ENCODE results near the gene BBS9.
"Not testable (repeated sequence)": the region's sequence is repeated elsewhere in the genome, so short reads cannot be mapped to it uniquely, and the experiment has no call there.

BBS9 gene

DNA sequence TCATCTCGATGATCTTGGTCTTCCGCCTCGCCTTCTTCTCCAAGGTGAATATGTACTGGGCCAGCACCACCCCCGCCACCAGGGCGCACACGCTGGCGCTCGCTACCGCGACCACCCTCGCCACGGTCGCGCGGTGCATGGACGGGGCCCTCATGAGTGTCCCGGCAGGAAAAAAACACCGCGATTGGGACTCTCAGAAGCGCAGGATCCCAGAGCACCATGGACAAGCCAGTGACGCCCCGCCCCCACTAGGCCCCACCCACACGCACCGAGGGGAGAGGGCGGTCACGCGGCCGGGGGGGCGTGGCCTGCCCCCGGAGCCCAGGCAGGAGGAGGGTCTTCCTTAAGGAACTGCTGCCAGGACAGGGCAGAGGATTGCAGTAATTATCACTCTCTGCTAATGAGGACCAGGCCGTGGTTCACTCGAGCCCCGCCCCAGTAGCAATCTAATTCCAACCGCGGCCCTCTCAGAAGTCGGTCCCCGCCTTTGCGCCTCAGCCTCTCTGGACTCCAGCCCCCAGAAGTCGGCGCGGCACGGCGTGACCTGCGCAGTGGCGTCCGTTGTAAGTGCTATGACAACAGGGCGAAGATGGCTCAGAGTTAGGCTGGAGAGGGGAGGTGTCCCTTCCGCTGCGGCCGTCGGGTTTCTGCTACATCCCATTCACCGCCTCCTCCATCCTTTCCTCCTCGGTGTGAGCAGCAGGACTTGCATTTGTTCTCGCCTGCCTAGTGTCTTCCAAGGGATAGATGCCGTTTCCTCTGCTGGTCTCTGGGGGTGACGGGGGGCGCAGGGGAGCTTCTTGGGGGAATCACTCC, at the start of gene BBS9:
Gene BBS9 (plus strand): TSS at position 575 of the 816 bp plus-strand sequence. CDS start 16,689 bp downstream, outside the sequence.
- DNase-seq, result peak; percentile 95

DNA sequence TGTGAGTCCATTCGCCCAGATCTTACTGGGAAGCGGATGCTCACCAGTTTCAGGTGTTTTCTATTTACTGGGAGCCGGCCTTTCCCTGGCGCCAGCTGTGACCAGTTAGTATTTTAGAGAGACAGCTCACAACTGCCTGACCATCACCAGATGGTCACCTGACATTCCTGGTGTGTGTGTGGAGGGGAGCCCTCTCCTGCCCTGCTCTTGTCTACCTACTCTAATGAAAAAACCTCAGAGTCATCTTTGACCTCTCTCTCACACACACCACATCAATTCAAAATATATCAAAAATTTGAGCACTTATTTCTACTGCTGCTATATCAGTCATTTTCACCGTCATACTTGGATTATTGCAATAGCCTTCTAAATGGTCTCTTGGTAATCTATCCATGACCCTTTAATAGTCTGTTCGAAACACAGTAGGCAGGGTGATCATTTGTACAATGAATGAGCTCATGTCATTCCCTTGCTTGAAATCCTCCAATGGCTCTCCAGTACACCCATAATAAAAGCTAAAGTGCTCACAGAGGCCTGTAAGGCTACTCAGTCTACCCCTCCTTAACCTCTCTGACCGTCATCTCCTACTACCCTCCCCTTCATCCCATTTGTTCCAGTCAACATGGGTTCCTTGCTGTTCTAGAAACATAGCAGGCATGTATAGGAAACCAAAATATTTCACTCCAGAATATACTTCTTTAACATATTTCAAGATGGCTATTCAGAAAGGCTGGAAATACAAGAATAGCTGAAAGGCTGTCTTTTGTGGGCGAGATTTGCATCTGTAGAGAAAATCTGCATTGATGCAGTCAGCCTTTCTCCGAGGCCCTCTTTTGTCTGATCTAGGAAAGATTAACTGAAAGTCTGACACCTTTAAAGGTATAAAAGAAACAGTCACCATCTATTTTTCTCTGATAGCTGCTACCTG, 49.3 kb upstream of the BBS9 start:
- no peak for DNase-seq

DNA sequence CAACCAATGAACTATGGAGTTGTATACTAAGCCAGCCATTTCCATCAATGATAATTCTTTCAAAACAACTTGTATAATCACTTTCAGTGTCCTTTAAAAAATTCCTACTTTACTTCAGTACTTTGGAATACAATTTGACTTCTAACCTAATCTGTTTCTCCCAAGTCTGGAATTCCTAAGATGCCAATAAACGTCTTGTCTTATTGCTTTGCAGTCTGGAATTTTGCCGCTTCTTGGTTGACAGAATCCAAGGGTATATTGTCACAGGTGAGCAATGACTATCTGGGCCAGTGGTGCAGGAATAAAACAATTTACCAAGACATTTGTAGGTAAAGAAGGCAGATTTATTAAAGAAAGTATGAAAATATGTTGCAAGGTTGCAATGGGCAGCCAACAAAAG, 42.0 kb upstream of the BBS9 start:
- DNase-seq, result no peak

DNA sequence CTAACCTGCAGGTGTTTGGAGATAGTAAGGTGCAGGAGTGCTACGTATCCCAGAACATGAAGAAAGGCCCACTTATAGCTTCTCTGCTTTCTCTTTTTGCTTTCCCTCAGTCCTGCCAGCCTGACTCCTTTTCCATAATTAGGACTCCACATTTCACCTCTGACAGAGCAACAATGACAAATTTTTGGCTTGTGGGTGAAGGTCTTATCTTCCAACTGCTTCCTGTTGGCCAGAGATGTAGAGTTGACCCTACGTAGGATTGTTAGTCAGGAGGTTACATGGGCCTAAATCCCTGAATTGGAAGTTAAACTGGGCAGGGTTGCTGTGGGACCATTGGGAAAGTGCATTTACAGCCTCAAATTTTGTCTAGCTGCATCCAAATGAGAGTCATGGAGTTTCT, 41.5 kb upstream of the BBS9 start:
- DNase-seq, result no peak

DNA sequence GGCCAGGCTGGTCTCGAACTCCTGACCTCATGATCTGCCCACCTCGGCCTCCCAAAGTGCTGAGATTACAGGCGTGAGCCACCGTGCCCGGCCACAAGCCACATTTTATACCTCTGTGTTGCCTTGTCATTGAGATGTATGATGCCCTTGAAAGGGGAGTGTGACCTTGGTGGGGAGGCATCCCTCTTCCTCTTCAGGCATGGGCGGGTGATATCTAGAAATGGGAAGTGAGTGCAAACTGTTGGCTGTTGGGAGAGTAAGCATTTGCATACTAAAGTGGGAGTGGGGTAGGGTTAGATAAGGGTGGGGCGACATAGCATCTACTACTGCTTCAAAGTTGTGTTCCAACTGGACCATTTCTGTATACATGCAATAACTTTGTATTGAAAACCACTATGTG, 40.2 kb upstream of the BBS9 start:
- DNase-seq, result no peak

DNA sequence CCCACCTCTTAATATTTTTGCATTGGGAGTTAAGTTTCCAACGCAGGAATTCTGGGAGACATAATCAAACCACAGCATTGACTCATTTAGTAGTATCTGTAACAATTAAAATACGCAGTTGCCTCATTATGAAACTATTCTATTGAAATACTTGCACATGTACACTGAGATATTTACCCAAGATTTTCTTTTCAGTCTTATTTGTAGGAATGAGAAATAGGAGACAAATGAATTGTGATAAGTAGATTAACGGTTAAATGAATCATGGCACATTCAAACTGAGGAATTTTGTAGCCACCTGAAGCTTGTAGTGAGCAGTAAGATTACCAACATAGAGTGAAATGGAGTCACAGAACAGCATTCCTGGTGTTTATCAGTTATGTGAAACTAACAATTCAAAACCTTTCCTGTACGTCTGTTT, 38.2 kb upstream of the BBS9 start:
- DNase-seq, result no peak

DNA sequence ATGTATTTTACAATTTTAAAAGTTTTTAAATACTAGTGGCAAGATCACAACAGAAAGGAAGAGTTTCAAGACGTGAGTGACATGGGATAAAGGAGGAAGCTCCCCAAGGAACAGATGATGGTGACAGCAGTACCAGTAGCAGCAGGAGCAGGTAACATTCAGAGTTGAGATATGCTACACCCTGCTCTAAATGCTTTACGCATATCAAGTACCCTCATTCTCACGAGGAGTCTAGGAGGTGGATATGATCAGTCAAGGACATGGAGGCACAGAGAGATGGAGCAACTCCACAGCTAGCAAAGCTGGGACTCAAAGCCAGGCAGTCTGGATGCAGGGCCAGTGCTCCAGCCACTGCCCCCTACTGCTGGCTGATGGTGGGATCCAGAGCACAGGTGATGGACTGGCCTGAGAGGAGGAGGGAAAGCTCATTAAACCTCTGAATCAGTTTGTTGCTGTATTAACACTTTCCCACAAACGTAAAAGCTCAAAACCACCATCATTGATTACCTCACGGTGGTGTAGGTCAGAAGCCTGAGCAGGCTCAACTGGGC, 37.6 kb upstream of the BBS9 start:
- no peak for DNase-seq

DNA sequence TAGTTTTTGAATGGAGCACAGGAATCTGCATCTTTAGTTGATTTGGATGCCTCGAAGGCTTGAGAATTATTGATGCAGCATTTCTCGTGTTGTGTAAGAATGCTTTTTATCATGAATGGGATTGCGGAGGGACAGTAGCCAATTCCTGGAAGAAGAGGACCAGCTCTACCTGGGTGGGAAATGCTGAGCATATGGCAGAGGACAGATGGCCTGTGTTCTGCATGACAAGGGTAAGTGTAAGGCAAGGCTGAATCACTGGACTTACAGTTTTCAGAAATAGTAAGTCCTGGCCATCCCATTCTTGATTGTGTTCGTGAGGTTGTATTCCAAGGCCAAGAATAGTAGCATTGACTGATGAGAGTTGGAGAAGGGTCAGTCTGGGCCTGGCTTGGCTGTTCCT, 36.1 kb upstream of the BBS9 start:
- DNase-seq, result no peak

DNA sequence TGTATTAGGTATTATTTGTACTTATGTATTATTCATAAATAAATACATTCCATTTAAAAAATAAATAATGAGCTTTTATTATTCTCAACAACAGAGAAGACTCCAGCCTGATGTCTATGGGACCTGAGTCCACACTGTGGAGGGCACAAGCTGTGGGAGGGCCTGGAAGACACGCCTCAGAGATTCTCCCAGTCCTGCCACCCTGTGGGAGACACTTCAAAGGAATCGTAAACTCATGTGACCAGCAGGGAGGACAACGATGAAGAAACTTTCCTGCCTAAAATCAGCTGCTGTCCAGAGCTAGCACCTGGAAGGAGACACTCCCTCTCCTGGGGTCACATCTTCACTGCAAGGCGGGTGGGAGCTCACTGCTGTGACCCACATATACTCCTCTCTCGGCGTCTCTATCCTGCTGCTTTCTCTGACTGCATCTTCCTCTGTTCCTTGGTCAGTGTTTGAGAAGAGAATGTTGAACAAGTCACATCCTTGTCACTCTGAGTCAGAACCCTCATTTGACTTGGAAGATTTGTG, 34.6 kb upstream of the BBS9 start:
- not testable (repeated sequence) for DNase-seq

DNA sequence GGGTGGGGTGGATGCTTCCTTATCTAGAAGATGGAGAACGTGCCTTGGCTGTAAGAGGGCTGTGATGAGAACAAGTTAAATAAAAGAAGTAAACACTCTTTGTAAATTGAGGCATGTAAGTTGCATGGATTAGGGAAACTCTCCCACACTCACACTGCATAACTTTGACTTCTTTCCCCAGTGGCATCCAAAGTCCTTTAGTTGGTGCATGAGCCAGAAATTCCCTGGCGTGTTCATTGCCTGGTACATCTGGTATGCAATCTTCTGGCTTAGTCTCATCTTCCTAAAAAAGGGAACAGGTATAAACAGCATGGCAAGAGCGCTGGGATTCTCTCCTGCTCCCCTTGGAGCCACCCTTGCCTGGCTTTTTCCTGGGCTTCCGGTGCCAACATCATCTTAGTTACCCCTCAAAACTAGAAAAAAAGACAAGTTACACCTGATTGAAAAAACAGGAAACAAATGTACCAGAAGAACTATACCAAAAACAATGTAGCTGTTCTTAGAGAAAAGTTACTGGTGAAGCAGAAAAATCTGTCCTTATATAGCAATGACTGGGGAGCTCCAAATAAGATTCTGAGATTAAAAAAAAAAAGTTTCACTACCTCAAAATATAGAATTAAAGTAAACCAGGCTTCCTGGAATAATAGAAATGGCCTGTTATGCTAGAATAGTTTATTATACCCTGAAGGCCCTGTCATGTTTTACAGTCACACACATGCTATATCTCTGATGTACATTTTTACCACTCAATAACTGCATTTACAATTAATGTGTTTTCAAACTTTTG, 30.0 kb upstream of the BBS9 start:
- DNase-seq, result no peak

DNA sequence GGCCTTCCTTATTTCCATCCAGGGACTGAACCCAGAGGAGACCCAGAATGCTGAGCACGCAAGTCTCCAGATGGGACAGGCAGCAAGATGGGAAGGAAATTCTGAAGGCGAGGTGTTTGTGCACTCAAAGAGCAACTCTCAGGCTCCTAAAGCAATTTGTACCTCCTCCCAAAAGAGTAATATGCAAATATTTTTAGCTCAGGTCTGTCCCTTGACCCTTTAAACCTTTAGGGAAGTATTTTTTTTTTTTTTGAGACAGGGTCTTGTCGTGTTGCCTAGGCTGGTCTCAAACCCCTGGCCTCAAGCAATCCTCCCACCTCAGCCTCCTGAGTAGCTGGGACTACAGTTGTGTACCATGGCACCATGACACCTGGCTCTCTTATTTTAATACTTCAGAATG, 28.6 kb upstream of the BBS9 start:
- DNase-seq, result no peak

DNA sequence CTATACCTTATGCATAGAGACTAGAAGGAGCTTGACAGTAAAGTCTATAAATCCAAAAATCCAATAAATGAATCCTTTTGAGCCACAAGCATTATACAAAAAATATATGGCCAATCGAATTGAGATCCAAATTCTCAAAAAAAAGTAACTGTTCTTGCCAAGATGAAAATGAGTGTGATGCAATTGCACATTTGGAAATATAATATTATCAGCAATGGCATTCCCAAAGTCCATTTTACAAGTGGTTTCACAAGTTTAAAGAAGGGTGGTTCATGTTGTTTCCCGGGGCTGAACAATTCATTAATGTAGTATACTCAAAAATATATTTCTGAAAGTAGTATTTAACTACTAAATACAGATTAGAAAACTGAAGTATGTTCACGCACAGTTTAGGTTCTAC, 27.5 kb upstream of the BBS9 start:
- no peak for DNase-seq

DNA sequence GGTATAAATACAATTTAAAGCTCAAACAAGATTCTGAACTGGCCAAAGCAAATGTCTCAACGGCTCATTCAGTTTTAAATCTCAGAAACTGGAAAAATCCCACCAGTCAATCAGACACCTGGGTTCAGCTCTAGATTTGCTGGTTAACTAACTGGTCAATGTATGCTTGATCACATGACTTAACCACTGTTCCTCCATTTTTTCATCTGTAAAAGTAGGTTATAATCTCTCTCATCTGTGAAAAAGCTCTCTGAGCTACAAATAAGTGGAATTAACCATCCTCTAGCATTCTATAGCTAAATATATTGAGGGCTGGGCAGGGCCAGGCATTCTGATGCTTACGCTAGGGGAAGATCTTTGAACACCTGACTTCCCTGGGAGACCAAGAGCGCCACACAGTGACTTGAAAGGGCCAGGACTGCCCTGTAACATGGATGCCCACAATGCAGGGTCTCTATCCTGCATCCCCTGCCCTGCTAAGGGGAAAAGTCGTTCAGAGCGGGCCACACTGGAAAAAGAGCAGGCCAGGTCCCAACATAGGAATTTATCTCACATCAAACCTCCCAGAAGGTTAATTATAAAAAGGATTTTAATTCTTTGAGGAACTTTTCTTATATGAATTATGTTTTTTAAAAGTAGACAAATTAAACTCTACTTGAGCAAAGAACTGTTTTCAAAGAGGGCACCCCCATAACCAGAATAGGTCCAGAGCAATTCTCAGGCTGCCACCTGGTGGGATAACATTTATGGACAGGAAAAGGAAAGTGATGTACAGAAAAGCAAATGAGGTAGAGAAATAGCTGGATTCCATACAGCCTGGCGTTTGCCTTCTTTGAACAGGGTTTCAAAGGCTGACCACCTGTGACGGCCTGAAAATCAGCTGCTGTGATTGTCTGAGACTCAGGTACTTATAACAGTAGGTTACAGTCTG, 22.0 kb upstream of the BBS9 start:
- peak; percentile 36 for DNase-seq

DNA sequence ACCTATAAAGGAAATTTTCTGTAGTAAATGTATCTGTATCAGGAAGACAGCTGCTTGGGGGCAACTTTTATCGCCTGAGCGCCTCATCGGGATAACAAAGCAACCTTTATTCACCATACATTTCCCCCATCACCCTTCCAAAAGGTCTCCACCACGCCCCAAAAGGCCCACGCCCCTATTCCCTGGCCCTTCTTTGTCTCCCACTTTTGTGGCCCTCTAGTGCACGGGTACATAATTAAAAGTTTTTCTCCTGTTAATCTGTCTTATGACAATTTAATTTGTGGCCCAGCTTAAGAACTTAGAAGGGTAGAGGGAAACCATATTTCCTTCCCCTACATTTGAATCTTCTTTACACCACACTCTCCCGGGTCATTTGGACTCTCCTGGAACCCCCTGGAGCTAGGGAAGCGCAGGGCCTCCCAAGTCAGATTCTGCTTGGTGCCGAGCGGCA, 20.8 kb upstream of the BBS9 start:
- peak; percentile 52 for DNase-seq

DNA sequence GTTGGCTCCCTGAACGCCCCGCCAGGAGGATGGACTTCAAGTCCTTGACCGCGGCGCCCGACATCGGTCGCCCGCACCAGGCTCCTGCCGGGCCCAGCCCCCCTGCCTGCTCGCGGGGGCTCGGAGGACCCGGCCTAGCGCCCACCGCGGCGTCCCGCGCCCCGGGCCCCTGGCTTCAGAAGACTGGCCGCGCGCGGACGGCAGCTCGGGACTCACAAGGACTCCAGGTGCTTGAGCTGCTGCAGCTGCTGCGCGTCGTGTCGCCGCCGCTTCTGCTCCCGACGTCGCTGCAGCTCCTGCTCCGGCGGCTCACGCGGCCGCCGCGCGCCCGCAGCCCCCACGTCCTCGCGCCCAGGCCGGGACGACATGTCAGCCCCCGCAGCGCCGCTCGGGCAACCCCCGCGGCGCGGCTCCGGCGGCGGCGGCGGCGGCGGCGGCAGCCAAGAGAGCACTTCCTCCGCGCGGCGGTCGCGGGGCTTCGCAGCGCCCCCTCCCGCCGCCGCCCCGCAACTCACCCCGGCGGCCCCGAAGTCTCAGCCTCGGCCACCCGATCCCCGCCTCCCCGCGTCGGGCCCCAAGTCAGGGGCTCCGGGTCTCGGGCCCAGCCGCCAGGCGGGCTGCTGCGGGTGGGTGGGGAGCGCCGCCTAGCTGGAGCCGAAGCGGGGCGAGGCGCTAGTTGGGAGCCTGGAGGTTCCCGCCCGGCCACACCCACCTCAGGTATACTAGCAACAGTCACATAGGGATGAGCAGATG, 20.2 kb upstream of the BBS9 start, which contains the start of gene RP9:
Gene RP9 (minus strand): TSS at position 400 of the 753 bp plus-strand sequence. CDS start 32 bp downstream, at position 368.
- peak; percentile 83 for DNase-seq

DNA sequence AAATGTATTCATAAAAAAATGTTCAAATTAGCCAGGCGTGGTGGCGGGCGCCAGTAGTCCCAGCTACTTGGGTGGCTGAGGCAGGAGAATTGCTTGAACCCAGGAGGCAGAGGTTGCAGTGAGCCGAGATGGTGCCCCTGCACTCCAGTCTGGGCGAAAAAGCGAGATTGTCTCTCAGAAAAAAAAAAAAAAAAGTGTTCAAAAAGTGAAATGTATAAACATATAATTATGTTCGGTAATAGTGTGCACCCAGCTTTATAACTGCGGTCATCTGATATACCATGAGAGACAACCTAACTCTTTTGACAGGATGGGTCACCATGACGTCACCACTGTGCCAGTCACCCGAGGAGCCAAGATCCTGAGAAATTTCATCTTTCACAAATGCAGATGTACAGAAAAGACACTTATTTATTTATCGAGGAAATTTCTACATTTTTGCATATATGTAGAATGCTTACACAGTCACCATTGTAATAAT, 19.6 kb upstream of the BBS9 start:
- DNase-seq, result peak; percentile 33

DNA sequence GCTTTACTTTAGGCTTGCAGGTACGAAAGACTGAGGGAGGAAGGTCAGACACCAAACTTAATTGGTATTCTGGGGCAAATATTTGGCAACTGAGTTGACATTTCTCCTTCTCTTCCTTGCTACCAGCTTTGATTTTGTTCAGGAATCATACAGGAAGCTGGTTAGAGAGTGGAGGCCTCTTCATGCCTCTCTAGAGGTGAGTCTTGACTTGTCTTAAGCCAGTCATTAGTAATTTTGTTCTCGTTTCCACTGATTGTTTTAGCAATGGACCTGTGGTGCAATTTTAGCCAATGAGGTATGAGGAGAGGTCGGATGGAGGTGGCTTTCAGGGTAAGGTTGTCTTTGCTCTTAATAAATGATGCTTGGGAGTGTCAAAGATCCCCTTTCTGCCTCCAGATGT, 17.8 kb upstream of the BBS9 start:
- DNase-seq, result no peak

DNA sequence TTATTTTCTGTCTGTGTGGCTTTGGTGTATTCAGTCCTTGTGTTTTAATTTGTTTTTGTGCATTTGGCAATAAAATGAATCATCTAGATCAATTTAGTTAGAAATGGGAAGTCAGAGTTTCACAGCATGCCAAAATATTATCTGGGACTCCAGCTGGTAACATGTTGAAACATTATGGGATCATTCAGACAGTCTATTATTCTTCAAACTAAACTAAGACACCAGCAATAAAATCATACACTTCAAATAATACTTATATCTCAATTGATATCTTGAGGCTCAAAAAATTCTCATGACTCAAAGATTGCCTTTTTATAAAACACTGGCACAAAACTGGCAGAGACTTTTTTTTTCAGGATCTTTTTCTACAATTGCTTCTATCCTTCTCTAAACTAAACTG, 14.4 kb upstream of the BBS9 start:
- DNase-seq, result no peak

DNA sequence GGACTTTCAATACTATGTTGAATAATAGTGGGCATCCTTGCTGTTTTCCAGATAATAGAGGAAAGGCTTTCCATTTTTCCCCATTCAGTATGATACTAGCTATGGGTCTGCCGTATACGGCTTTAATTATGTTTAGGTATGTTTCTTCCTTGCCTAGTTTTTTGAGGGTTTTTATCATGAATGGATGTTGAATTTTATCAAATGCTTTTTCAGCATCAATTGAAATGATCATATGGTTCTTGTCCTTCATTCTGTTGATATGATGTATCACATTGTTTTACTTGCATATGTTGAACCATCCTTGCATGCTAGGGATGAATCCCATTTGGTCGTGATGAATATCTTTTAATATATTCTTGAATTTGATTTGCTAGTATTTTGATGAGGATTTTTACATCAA, 11.0 kb upstream of the BBS9 start:
- DNase-seq, result no peak

DNA sequence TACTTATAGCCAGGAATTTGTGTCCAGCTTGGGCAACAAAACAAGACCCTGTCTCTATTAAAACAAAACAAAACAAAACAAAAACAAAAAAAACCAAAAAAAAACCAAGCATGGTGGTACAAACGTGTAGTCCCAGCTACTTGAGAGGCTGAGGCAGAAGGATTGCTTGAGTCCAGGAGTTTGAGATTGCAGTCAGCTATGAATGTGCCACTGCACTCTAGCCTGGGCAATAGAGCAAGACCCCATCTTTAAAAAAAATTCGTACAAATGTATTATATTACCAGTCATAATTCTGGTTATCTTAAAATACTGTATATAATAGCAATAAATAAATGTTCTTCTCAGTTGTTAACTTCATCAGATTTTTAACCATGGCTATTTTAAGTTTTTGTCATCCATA, 2.3 kb upstream of the BBS9 start:
- no peak for DNase-seq
